Measurements from ENCODE around the gene APOF. TPM values are rescaled to one million over a fixed set of nuclear protein-coding genes. Genes with fewer than 3 reads are reported as not detected.

The APOF gene
- total and polyA plus RNA-seq, 9 of the 15 experiments (the other 6 are each of a cell fraction or from before 2014, with no cell fraction given), result 0.09 to 0.15 (median 0.12) TPM; not detected in 5

DNA sequence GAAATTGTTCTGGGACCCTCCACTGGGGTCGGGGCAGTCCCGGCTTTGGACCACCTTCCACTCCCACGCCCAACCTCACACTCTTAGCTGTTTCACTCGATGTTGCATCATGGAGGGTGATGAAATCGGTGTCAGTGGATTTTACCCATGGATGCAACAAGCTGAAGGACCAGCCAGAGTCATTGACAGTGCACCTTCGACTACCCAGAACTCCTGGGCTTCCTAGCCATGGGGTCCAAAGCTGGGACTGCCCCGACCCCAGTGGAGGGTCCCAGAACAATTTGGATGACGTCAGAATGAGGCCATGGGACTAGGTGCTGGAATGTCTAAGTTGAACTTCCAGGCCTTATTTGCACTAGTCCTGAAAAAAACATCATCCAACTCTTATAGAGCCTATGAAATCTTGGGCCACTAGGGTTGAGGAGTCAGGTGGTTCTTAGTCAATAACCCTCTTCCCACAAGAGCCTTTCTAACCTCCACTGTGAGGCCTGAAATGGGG lies 24.9 kb downstream of the APOF start (continued):
- TF ChIP-seq MGA (IDR thresholded peaks at IDR 0.05) (peak; percentile 56), MYC (IDR thresholded peaks at IDR 0.05; ENCODE audit: low read depth, low read length) (peak; percentile 74; the same call in 1 of the 2 replicates), MYC (CRISPR knock-in tag; IDR thresholded peaks at IDR 0.05; ENCODE audit: borderline replicate concordance, low read depth) (no peak), NBN (IDR thresholded peaks at IDR 0.05; ENCODE audit: low read depth) (no peak), C11orf30 (IDR thresholded peaks at IDR 0.05; ENCODE audit: low read depth) (no peak), ZNF239 (CRISPR knock-in tag; IDR thresholded peaks at IDR 0.05) (peak; percentile 51; the same call in 1 of the 2 replicates), KDM4B (IDR thresholded peaks at IDR 0.05; ENCODE audit: borderline replicate concordance in 2 of 2, low read depth in 1 of 2) (no peak), ZFPM2 (CRISPR knock-in tag; IDR thresholded peaks at IDR 0.05) (0 out of 2 replicates have a peak, but pooled peaks have one; percentile 13), POLR3A (IDR thresholded peaks at IDR 0.05; ENCODE audit: borderline replicate concordance, extremely low read depth, insufficient read depth, insufficient read length) (no peak), ZNF717 (CRISPR knock-in tag; IDR thresholded peaks at IDR 0.05) (no peak), L3MBTL2 (IDR thresholded peaks at IDR 0.05) (peak; percentile 53; the same call in 1 of the 2 replicates), MED1 (CRISPR knock-in tag; IDR thresholded peaks at IDR 0.05; ENCODE audit: borderline replicate concordance) (no peak), MECOM (CRISPR knock-in tag; IDR thresholded peaks at IDR 0.05) (no peak), HMBOX1 (IDR thresholded peaks at IDR 0.05) (no peak)
- TF ChIP-seq, protein P1, sequence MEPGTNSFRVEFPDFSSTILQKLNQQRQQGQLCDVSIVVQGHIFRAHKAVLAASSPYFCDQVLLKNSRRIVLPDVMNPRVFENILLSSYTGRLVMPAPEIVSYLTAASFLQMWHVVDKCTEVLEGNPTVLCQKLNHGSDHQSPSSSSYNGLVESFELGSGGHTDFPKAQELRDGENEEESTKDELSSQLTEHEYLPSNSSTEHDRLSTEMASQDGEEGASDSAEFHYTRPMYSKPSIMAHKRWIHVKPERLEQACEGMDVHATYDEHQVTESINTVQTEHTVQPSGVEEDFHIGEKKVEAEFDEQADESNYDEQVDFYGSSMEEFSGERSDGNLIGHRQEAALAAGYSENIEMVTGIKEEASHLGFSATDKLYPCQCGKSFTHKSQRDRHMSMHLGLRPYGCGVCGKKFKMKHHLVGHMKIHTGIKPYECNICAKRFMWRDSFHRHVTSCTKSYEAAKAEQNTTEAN (CRISPR knock-in tag; IDR thresholded peaks at IDR 0.05), result no peak

Measured in K562 (cell line).